Stimulated activated CD4-positive, alpha-beta T cell treated with anti-CD3 and anti-CD28 coated beads, Interleukin-12 subunit alpha, Interleukin-12 subunit beta, amount 100 ng/mL, for 48 hours (primary cell): ENCODE results near the gene MRPL43.

Source experiments
- DNase-seq, 3 donors: peaks; one replicate each; pipeline ENCODE4 v3.0.0-alpha.2; 2020; ENCODE audit warnings: low read depth in 2 of 3, low spot score in 1 of 3

The MRPL43 gene

DNA sequence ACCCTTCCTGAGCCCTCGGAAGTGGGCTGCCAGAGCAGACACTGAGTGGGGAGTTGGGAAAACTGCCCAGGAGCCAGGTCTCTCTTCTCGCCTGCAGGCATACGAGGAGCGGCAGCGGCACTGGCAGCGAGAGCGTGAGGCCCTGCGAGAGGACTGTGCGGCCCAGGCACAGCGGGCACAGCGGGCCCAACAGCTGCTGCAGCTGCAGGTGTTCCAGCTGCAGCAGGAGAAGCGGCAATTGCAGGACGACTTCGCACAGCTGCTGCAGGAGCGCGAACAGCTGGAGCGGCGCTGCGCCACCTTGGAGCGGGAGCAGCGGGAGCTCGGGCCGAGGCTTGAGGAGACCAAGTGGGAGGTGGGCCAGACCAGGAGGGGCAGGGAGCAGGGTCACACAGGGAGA lies 18.1 kb upstream of the MRPL43 start:
- DNase-seq, result no peak

DNA sequence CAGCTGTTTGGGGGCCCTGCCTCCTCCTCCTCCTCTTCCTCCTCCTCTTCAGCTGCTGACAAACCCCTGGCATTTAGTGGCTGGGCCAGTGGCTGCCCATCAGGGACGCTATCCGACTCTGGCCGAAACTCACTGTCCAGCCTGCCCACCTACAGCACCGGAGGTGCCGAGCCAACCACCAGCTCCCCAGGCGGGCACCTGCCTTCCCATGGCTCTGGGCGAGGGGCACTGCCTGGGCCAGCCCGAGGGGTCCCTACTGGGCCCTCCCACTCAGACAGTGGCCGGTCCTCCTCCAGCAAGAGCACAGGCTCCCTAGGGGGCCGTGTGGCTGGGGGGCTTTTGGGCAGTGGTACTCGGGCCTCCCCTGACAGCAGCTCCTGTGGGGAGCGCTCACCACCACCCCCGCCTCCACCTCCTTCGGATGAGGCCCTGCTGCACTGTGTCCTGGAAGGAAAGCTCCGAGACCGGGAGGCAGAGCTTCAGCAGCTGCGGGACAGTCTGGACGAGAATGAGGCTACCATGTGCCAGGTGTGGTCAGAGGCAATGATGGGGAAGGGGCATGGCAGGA lies 16.4 kb upstream of the MRPL43 start:
- DNase-seq, result no peak

DNA sequence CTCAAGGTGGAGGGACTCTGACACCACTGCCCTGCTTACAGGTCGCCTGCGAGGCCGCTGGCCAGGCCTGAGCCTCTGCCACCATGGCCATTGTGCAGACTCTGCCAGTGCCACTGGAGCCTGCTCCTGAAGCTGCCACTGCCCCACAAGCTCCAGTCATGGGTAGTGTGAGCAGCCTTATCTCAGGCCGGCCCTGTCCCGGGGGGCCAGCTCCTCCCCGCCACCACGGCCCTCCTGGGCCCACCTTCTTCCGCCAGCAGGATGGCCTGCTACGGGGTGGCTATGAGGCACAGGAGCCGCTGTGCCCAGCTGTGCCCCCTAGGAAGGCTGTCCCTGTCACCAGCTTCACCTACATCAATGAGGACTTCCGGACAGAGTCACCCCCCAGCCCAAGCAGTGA lies 15.2 kb upstream of the MRPL43 start:
- no peak for DNase-seq

DNA sequence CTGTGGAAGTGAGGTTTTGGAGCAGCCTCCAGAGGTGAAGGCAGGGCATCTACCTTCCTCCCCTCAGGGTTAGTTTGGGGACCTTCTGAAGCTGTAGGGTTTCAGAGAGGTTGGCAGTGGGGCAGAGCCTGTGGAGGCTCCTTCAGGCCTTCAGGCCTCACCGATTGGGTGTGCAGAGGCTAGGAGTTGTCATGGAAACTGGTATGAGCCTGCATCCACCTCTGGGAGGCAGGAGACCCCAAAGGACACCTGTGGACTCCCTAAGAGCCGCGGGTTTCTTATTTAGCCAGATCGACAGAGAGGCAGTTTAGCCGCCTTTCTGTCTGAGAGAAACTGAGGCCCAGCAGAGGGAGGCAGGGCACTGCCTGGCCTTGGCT lies 14.3 kb upstream of the MRPL43 start:
- DNase-seq, result no peak

DNA sequence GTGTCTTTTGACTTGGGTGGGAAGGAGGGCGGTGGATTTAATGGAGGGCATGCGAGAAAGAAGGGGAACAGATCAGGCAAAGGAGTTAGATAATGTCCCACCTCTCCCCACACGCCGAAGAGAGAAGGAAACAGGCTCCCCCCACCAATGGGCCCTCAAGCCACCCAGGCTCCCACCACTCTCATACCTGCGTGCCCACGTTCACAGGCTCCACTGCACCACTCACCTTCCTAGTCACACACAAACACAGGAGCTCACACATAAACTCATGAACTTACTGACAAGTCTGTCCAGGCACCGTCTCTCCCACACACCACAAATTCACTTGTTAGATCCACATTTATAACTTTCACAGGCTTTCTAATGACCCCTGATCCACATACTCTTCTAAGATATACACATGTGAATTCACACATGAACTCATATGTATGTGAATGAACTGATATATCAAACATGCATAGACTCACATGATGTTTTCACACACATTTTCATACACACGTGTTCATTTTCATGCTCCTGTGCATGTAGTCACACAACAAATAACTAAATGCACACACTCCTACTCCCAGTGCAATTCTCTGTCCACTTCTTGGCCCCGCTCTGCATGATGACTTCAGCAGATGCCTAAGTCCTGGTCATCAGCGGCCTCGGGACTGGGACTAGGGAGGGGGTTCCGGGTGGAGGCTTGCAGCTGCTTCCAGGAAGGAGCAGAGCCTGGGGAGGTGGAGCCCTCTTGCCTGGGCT lies 13.8 kb upstream of the MRPL43 start:
- DNase-seq, result no peak

DNA sequence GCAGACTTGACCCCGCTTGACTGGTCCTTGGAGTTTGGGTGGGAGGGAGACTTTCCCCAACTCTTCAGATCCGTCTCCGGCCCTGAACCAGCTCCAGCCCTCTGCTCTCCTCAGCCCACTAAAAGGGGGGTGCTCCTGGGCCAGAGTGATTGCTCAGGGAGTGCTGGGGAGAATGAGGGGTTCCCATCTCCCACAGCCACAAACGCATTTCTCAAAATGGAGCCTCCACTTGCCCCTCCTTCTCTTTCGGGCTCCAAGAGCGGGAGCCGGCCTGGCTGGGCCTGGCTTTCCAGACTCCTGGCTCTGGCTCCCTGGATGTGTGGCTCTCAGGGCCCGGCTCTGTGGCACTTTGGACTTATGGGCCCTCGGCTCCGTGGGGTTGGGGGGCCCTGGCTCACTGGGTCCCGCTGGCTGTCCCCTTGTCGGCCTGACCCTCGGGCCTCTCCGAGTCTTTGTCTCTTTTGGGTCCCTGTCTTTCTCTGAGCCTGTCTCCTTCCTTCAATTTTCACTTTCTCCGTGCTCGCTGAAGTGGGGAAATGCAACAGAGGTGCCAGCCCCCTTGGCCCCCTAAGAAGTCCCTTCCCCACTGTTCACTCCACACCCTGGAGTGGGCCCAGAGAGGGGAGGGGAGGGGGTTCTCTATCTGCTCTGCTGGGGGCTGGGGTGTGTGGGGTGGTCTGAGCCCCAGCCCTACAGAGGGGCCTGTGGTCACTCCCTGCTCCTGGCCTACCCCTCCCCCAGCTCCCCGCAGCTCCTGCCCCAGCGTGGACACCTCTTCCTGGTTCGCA lies 13.0 kb upstream of the MRPL43 start:
- no peak for DNase-seq

DNA sequence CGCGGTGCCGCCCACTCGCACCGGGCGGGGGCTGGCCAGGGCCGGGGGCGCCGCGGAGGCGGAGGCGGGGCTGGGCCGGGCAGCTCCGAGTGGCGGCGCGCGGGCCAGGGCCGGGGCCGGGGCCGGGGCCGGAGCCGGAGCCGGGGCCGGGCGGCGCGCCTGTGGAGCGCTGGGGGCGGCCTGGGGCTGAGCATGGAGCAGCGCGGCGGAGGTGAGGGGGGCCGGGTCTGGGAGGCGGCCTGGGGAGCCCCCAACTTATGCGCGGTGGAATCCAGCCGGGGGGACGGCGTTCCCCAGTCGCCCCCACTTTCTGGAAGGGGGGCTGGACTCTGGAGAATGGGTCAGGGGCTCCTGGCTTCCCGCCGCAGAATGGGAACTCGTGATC lies 12.4 kb upstream of the MRPL43 start, which contains the start of gene LZTS2:
LZTS2 (plus strand) TSS at position 67 of the 385 bp plus-strand sequence. CDS start 2,731 bp downstream, outside the sequence.
- DNase-seq, result no peak

DNA sequence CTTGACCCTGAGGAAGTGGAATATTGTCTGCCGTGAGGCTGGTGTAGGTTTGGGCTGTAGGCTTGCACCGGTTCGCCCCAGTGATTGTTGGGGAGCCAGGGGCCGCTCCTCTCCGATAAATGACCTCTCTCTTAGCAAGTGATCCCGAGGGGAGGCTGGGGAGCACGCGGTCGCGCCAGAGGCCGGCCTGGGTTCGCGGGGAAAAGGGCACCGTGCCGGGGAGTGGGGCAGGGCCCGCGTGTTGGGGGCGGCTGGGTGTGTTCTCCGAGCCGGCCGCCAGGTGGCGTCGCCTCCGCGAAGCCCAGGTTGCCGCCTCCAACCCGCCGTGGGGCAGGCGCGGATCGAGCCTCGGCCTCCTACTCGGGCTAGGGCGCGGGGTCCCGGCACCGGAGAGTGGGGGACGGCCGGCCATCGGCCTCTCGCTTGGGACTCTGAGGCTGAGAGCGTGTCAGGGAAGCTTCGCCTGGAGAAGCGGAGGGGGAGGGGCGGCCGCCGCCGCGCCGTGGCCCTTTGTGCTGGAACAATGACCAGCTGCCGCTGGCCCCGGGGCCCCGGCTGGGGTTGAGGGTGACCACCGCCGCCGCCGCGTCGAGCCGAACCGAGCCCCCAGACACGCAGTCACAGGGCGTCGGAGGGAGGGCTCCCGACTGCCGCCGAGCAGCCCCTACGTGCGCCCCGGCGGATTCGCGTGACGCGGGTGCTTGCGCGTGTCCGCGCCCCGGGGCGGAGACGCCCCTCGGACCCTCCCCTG lies 11.9 kb upstream of the MRPL43 start:
- DNase-seq, result peak; percentile 56 to 67 (median 63)

DNA sequence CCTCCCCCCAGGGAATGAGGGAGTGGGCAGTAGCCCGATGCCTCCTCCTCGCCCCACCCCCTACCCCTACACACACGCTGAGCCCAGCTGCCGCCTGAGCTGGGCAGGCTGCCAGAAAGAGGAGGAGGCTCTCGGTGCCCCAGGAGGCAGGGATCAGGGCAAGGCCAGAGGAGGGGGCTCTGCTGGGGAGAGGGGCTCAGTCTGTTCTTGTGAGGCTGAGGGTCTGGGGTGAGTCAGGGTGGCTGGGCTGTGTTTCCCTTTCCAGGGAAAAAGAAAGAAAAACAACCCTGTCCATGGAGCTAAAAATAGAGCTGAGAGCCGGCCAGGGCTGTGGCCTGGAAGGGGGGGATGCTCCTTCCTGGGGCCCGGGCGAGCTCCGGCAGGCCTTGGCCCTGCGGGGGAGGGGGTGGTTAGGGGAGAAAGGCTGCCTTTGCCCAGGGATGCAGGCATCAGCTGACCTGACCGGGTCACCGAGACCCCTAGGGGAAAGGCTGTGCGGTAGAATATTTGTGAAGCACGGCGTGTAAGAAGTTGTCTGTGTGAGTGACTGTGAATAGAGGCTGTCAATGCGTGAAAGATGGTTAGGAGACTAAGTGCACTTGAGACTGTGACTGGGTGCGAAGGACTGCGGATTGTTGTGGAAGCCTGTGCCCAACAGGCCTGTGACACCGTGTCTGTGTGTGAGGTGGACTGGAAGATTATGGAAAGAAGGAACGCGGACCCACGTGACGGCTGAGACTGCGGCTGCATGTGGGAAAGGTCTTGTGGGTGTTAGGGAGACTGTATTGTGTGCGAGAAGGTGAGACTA lies 11.1 kb upstream of the MRPL43 start:
- DNase-seq, result peak; percentile 29 to 61 (median 54)

DNA sequence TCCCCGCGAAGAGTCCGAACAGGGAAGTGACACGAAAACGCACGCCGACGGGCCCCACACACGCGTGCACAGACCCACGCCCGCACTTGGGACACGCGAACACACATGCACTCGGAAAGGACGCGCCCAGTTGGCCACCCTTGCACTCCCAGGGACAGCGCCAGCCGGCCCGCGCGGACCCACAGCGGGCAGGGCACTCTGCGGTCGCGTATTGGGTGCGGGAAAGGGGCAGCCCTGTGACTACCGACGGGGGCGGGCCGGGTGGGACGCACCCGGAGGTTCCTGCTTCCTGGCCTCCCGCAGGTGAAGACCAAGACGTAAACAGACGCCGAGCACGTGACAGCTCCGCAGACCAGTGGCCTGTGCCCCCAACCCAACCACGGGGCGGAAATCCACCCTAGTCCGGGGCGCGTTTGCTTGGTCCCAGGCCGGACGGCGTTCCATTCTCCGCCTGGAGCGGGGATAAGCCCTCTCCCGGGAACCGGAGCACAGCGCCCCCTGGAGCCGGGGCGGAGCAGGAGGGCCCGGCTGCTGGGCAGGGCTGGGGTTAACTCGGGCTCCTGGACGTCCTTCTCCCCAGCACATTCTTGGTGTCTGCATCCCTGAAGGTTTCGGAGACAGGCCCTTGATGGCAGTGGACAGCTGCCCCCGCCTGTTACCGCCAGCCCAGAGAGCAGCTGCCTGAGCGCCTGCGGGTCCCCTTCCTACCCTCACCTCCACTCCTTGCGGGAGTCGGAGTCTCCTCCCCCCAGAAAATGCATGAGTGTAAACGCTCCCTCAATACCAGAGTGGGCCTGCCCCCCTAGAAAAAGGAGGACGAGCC lies 10.3 kb upstream of the MRPL43 start:
- DNase-seq, result peak; percentile 44 to 69 (median 65)

DNA sequence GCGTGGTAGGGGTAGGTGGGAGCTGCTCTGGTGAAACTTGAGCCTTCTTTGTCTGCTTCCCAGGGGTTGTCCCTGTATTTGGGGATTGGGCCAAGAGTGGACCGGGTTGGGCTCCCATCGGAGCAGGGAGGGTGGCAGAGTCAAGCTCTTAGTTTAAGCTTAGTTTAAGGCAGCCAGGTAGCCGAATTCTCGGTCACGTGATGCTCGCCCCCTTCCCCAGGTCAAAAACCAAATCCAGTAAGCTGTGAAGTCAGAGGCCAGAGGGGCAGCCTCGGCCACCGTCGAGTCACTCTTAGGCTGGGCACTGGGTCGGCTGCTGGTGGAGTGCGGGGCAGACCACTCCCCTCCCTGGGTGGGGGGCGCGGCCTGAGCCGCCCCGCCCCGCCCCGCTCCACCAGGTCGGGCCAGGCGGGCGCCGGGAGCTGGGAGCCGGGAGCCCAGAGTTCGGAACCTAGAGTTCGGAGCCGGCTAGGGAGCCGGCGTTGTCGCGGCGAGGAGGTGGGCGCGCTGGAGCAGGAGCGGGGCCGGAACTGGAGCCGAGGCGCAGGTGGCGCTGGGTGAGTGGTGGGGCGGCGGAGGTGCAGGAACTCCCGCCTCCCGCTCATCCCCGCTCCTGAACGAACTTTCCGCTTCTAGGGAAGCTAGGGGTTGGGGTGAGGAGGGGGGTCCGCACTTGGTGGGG lies 9.5 kb upstream of the MRPL43 start:
- DNase-seq, result peak in 1 of 3 donors; percentile 28

DNA sequence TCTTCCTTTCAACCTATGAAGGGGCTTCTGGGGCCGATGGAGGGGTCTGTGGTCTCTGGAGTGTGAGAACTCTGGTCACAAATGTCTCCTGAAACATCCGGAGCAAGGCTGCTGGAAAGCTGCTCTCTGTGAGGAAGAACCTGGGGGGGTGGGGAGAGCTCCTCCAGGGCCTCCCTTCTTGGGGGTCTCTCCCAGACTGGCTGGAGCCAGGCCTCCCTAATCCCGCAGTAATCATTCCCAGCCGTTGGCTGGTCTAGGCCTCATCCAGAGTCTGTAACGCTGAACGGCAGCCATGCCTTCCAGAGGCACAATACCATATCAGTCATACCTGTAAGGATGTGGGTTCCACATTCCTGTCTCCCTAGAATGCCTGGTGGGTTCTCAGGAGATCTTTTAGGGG lies 7.9 kb upstream of the MRPL43 start:
- no peak for DNase-seq

DNA sequence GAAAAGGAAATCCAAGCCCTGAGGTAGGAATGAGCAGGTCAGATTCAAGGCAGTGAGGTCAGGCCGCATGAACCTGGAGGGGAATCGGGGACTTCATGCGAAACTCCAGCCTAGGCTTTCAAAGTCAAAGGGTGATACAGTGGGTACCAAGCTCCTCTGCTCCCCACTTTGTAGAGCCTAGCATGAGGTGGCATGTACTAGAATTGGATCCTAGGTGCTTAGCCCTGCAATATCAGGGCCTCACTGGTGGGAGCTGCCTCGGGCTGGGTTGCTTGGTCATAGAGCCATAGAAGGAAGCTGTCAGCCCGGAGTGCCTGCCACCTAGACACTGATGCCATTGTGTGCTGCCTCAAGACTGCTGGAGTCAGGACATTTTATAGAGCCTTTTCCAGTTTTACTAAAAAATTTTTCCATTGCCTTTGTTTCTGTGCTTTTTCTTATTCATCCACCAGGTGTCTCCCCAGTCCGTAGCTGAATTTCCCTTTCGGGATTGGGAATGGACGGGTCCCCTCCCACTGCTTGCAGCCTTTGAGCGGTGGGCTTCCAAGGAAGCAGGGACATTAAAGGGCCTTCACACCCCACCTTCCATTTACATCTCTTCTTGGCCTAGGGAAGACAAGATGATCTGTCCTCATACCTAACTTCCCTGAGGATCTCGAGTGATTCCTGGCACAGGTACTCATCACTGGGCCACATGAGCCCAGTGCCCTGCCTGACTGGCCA lies 6.8 kb upstream of the MRPL43 start:
- DNase-seq, result no peak

DNA sequence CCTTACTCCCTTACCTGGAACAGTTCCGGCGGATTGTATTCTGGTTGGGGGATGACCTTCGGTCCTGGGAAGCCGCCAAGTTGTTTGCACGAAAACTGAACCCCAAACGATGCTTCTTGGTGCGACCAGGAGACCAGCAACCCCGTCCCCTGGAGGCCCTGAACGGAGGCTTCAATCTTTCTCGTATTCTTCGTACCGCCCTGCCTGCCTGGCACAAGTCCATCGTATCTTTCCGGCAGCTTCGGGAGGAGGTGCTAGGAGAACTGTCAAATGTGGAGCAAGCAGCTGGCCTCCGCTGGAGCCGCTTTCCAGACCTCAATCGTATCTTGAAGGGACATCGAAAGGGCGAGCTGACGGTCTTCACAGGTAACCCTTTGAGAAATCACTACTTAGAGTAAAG lies 1.8 kb upstream of the MRPL43 start:
- DNase-seq, result no peak

DNA sequence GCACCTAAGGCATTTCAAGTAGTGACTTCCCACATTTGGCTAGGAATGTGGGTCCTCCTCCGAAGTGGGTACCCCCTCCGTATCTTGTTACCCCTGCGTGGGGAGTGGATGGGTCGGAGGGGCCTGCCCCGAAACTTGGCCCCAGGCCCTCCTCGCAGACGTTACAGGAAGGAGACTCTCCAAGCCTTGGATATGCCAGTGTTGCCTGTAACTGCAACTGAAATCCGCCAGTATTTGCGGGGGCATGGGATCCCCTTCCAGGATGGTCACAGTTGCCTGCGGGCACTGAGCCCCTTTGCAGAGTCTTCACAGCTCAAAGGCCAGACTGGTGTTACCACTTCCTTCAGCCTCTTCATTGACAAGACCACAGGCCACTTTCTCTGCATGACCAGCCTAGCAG lies 869 bp upstream of the MRPL43 start:
- no peak for DNase-seq

DNA sequence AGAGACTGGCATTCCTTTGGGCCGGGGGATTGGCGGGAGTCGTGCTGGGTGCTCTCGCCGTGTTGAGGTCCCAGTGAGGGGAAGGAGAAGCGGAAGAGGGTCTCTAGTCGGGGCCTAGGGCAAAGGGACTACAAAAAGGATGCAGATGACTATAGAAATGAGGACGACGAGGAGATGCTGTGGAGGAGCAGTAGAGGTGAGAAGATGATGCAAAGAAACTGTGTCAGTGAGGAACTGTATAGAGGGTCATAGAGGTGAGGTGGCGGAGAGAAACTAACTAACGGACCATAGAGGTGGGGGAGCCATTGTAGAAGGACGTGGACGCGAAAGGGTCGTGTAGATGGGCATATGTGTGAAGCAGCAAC lies 370 bp upstream of the MRPL43 start:
- no peak for DNase-seq

DNA sequence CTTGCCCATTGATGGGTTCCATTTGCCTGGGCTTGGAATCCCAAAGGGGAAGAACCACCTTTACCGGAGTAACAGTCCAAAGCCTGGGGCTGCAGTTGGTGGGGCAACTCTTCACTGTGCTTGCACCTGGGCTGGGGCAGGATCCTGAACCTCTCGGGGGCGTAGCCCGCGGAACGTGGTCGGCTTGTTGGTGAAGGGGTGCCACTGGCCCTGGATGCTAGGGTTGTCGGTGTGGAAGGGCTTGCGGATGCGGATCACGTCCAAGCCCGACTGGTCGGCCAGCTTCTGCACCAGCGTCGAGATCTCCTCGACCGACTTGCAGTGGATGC lies 710 bp downstream of the MRPL43 start:
- no peak for DNase-seq

DNA sequence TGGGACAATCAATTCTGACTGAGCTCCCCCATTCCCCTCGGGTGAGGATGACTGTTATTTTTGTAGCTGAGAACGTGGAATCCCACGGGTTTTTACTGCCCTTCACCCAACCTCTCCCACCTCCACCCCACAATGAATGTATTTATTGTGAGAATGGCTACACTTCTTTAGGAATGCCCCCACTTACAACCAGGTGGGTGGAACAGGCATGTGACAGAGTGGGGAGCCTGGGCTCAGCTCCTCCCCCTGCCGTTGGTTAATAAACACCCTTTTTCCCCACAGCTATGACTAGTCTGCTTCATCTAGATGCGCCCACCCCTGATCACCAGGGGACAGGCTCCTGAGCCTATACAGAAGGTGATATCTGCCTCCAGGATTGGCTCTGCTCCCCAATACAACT lies 2.0 kb downstream of the MRPL43 start:
- DNase-seq, result no peak

DNA sequence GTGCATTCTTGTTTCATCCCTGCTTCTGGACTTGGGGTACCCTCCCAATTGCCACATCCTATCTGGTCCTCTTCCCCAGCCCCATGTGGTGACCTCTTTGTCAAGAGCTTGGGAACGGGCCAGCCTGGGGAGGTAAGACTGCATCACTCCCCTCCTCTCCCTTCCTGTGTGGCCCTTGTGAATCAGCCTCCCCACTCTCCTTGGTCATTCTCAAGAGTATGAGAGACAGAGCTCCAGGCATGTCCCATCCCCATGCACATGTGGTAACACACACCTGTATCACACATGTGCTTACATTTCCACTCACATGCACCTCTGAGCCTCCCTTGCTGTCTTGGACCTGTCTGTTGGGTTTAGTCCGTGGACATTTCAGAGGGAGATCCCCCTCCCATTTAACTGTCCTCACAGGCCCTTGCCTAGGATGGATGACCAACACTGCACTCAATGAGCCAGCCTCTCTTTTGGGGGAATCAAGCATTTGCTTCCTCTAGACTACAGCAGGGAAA lies 2.6 kb downstream of the MRPL43 start:
- DNase-seq, result no peak
